Smooth muscle cell (in vitro differentiated cells): ENCODE results near the gene TCL1B. TPM values are rescaled to one million over a fixed set of nuclear protein-coding genes. Genes with fewer than 3 reads are reported as not detected.

Experiments
- DNase-seq: peaks from one replicate; lab custom pipeline; 2025; ENCODE audit not compliant: unreplicated experiment; lab: John Stamatoyannopoulos, UW
- H2AFZ ChIP-seq: fragments of 200-600 bp; sonication (generic); 2 replicates; pipeline ENCODE4 v1.6.0; 2016; ENCODE audit warnings: antibody characterized with exemption, low read depth, mild to moderate bottlenecking
- H3F3A ChIP-seq: fragments of 200-600 bp; sonication (generic); 2 replicates; pipeline ENCODE4 v1.6.0; 2017; ENCODE audit warnings: antibody characterized with exemption, low read depth
- H3K27ac ChIP-seq: fragments of 200-600 bp; sonication (generic); 2 replicates; pipeline ENCODE4 v1.5.1; 2016; ENCODE audit warnings: low read depth, mild to moderate bottlenecking
- H3K27me3 ChIP-seq: fragments of 200-600 bp; sonication (generic); 2 replicates; pipeline ENCODE4 v1.6.1; 2016; ENCODE audit warnings: low read depth, mild to moderate bottlenecking
- H3K36me3 ChIP-seq: fragments of 200-600 bp; sonication (generic); 2 replicates; pipeline ENCODE4 v1.5.1; 2016; ENCODE audit warnings: low read depth
- H3K4me1 ChIP-seq: fragments of 200-600 bp; sonication (generic); 2 replicates; pipeline ENCODE4 v1.5.1; 2016; ENCODE audit warnings: low read depth
- H3K4me2 ChIP-seq: fragments of 200-600 bp; sonication (generic); 2 replicates; pipeline ENCODE4 v1.6.0; 2016; ENCODE audit warnings: mild to moderate bottlenecking
- H3K4me3 ChIP-seq: fragments of 200-600 bp; sonication (generic); 2 replicates; pipeline ENCODE4 v1.5.1; 2016; ENCODE audit warnings: mild to moderate bottlenecking
- H3K79me2 ChIP-seq: fragments of 200-600 bp; sonication (generic); 2 replicates; pipeline ENCODE4 v1.6.0; 2016; ENCODE audit warnings: low read depth, mild to moderate bottlenecking
- H3K9ac ChIP-seq: fragments of 200-600 bp; sonication (generic); 2 replicates; pipeline ENCODE4 v1.6.0; 2016; ENCODE audit warnings: low read depth
- H3K9me3 ChIP-seq: fragments of 200-600 bp; sonication (generic); replicated peaks from 2 replicates; pipeline ENCODE4 v1.5.1; 2016; ENCODE audit warnings: low read depth
- H4K20me1 ChIP-seq: fragments of 200-600 bp; sonication (generic); 2 replicates; pipeline ENCODE4 v1.6.0; 2016; ENCODE audit warnings: low read depth
- WGBS: methylation state at CpG from one replicate; pipeline ENCODE4 v1.1.7; 2016; ENCODE audit warnings: low lambda C conversion rate; 5-methylcytosine and 5-hydroxymethylcytosine counted together
- polyA plus RNA-seq: library from polyadenylated mRNA; unstranded; fragments of >200 nt; fragmentation: Nextera tagmentation; extraction: Ambion mirVana; gene quantifications from 2 replicates; pipeline ENCODE4 v1.2.1, GENCODE V29; 2016
- total RNA-seq: library from RNA; depleted of rRNA; stranded (reverse); fragments of >200 nt; gene quantifications from 2 replicates; pipeline ENCODE4 v1.2.3, GENCODE V29; 2014
- TF ChIP-seq, protein P1 (sequence below): fragments of 200-600 bp; sonication (generic); IDR thresholded peaks from 2 replicates; pipeline ENCODE4 v1.5.1; 2017; ENCODE audit warnings: borderline replicate concordance, mild to moderate bottlenecking, antibody characterized with exemption; ENCODE audit not compliant: insufficient read depth, poor library complexity, severe bottlenecking

The TCL1B gene
- total and polyA plus RNA-seq, 2 experiments from 2014 or later, result not detected

GRCh38 chr14:95675486-95675885, 10.7 kb upstream of the TCL1B start:
- H2AFZ ChIP-seq, result no peak overlapping the region
- H3K9ac ChIP-seq, result no peak overlapping the region
- H3K27me3 ChIP-seq, result no peaks in the 10 kb centered on the region
- 69% methylated on average over 4 of the region's 4 CpGs for WGBS
- no peak overlapping the region for H3K4me2 ChIP-seq
- TF ChIP-seq, protein P1, sequence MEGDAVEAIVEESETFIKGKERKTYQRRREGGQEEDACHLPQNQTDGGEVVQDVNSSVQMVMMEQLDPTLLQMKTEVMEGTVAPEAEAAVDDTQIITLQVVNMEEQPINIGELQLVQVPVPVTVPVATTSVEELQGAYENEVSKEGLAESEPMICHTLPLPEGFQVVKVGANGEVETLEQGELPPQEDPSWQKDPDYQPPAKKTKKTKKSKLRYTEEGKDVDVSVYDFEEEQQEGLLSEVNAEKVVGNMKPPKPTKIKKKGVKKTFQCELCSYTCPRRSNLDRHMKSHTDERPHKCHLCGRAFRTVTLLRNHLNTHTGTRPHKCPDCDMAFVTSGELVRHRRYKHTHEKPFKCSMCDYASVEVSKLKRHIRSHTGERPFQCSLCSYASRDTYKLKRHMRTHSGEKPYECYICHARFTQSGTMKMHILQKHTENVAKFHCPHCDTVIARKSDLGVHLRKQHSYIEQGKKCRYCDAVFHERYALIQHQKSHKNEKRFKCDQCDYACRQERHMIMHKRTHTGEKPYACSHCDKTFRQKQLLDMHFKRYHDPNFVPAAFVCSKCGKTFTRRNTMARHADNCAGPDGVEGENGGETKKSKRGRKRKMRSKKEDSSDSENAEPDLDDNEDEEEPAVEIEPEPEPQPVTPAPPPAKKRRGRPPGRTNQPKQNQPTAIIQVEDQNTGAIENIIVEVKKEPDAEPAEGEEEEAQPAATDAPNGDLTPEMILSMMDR, result no peak
- no peaks in the 10 kb centered on the region for H3K79me2 ChIP-seq
- H3K4me1 ChIP-seq, result no peaks in the 10 kb centered on the region
- H3K27ac ChIP-seq, result no peak overlapping the region
- H3K4me3 ChIP-seq, result no peak overlapping the region
- no peaks in the 10 kb centered on the region for H3K36me3 ChIP-seq
- H4K20me1 ChIP-seq, result no peaks in the 10 kb centered on the region
- H3F3A ChIP-seq, result no peaks in the 10 kb centered on the region
- DNase-seq, result no peak
- no peaks in the 10 kb centered on the region for H3K9me3 ChIP-seq

DNA sequence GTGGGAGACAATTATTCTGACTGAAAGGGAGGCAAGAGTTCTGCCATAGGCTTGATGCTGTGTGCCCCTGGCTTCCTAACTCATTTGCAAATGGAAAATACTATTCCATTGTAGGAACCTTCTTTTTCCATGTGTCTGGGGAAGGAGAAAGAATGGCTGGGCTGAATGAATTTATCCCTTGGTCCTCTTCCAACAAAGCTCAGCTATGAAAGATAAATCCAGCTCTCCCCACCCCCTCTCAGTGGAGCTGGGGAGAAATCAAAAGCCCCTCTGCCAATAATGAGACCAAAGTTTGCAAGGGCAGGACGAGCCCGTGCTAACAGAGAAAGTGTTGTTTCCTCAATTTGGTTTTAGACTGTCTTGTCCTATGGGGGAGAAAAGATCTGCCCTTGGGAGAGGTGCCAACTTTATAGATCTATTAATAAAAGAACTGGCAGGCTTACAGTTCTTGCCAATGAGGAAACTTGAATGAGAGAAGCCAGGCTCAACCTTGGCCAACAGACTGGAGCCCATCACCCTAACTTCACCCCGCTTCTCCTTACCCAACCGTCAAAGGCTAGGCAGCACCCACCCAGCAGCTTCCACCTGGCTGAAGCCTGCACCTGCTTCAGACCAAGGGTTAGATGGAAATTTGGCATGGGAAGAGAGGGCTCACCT, 8.9 kb upstream of the TCL1B start:
- H3K4me2 ChIP-seq, result no peak overlapping the region
- H3F3A ChIP-seq, result no peaks in the 10 kb centered on the region
- H3K27ac ChIP-seq, result no peak overlapping the region
- no peak for DNase-seq
- H3K9ac ChIP-seq, result no peak overlapping the region
- no peak overlapping the region for H2AFZ ChIP-seq
- TF ChIP-seq, protein P1, result no peak
- H3K9me3 ChIP-seq, result no peaks in the 10 kb centered on the region
- no peaks in the 10 kb centered on the region for H3K36me3 ChIP-seq
- no peaks in the 10 kb centered on the region for H4K20me1 ChIP-seq
- no peaks in the 10 kb centered on the region for H3K79me2 ChIP-seq
- no peak overlapping the region for H3K4me3 ChIP-seq
- no peaks in the 10 kb centered on the region for H3K27me3 ChIP-seq
- no peaks in the 10 kb centered on the region for H3K4me1 ChIP-seq
- 96% methylated on average over 4 of the region's 4 CpGs for whole genome bisulfite sequencing

- no peaks in the 10 kb centered on the region for H3K9me3 ChIP-seq
- H3K4me2 ChIP-seq, result no peak overlapping the region
- TF ChIP-seq, protein P1, result no peak
- H3K36me3 ChIP-seq, result no peaks in the 10 kb centered on the region
- H2AFZ ChIP-seq, result no peak overlapping the region
- H3K79me2 ChIP-seq, result no peaks in the 10 kb centered on the region
- no peak overlapping the region for H3K27ac ChIP-seq
- no peaks in the 10 kb centered on the region for H3F3A ChIP-seq
- DNase-seq, result no peak
- no peaks in the 10 kb centered on the region for H3K4me1 ChIP-seq
- H3K9ac ChIP-seq, result no peak overlapping the region
- no peaks in the 10 kb centered on the region for H4K20me1 ChIP-seq
- no peak overlapping the region for H3K4me3 ChIP-seq
- 77% methylated on average over 4 of the region's 4 CpGs for WGBS
- H3K27me3 ChIP-seq, result no peaks in the 10 kb centered on the region
These were observed 6.9 kb upstream of the TCL1B start for GRCh38 chr14:95679148-95679815.
